Left renal cortex interstitium (tissue), 4 donors: Measurements from ENCODE around the gene SPATA17. TPM values are rescaled to one million over a fixed set of nuclear protein-coding genes. Genes with fewer than 3 reads are reported as not detected.
A peak's percentile ranks its signal among the peaks of the same experiment; 100 is the strongest.

Experiments used
- DNase-seq, 4 donors: peaks; one replicate each; pipeline ENCODE4 v3.0.0-alpha.2; 2013; ENCODE audit warnings: low read depth in 4 of 4, low spot score in 2 of 4, missing footprints in 1 of 4
- polyA plus RNA-seq, 4 donors: library from polyadenylated mRNA; unstranded; fragments of 120-200 nt; gene quantifications; one replicate each; pipeline ENCODE4 v1.2.1, GENCODE V29; 2013; ENCODE audit not compliant: insufficient read length in 4 of 4

The SPATA17 gene
- polyA plus RNA-seq, 4 donors, result 11.6 to 14.9 (median 14.4) TPM

DNA sequence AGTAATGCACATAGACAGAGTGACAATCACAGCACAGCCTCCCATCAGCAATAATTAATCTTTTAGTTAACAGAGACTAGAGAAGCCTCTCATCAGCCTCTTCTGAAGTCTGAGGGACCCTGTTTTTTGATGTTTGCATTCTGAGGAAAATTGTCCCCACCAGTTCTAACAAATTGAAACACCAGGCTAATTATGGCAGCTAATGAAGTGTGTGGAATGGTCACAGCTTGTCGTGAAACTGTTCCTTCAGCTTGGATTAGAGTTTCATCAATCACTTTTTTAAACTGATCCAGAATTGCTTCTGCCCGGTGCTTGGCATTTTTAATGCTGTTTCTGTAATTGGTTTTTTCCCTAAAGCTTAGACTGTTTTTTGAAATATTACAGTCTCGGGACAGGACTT lies 208.0 kb downstream of the SPATA17 start:
- no peak for DNase-seq

DNA sequence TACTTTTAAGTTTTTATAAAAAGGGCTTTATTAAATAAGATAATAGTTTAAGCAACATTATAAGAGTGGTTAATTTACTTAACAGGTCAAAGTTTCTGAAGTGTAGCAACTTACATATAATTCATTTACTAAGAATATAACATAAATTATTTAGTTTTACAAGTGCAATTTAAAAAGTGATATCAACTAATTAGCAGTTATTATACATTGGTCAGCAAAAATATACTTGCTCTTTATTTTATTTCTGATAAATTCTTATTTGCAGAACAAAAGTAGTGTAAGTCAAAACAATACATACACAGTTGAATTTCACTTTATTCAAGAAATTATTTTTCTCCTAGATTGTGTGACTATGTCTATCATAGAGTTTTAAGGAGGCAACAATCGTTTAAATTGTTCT lies 215.6 kb downstream of the SPATA17 start:
- DNase-seq, result no peak

DNA sequence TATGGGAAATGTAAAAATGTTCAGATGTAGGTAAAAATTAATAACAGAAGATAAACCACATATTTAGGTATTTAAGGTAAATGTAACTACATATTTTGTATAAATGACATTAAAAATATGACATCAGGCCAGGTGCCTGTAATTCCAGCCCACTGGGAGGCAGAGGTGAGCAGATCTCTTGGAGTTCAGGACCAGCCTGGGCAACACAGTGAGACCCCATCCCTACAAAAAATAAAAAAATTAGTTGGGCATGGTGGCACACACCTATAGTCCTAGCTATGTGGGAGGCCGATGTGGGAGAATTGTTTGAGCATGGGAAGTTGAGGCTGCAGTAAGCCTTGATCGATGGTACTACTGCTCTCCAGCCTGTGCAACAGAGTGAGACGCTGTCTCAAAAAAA lies 216.5 kb downstream of the SPATA17 start:
- no peak for DNase-seq

DNA sequence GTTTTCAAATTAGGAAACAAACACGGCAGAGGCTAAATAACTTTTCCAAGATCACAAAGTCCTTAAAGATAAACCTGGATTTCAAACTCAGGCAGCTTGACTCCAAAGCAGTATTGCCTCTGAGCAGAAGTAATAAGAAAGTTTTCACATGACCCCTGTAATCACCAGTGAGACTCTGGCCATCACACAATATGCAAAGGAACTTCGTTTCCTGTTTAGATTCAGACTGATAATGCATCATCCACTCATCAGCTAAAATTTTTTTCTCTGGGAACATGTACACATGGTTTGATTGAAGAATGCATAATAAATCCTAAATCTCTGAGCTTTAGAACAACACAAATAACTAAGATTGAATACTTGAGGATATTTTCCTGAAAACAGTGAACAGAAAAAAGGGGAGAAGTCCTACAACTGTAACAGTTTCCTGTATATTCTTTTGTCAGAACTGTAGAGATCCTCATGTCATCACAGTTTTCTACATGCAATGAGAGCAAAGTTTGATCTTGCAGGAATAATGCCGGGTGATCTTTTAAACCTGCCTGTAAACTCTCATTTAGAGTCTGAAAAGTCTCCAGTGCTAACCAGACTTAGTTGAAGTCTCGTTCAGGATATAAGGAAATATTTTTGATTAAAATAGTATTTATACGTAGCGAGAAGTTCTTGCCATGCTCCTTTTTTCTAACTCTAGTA lies 225.3 kb downstream of the SPATA17 start:
- no peak for DNase-seq

DNA sequence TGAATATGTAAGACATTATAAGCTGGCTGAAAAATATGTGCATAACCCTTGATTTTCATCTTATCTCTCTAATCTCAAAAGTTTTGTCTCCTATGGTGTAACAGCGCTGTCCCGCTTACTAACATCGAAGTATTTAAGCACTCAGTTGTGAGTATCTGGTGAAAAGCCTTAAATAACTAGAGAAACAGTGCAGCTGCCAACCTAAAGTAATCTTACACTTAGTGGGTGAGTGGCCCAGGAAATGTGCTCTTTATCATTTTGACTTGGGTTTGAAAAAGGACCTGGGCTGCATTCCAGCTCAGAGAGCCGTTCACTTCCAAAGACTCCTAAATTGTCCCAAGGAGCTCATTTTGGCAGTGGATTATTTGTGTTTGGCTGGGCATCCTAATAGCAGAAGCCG lies 225.9 kb downstream of the SPATA17 start:
- DNase-seq, result peak in 3 of 4 donors; percentile 0 to 19 (median 18)

DNA sequence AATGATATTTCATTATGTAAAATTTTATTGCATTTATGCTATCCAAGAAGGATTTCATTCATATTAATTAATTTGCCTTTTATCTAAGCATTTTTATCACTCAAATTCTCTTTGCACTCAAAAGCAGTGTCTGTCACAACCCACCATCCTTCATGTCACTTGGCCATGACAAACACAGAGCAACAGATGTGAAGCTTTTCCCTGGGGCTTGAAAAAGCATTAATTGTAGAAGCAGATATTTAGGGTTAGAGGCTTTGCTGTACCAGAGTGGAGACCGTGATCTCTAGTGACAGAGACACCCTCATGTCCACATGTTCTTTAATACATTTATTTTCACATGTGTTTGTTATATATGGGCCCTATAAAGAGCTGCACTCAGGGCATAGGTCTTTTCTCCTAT lies 230.5 kb downstream of the SPATA17 start:
- no peak for DNase-seq

DNA sequence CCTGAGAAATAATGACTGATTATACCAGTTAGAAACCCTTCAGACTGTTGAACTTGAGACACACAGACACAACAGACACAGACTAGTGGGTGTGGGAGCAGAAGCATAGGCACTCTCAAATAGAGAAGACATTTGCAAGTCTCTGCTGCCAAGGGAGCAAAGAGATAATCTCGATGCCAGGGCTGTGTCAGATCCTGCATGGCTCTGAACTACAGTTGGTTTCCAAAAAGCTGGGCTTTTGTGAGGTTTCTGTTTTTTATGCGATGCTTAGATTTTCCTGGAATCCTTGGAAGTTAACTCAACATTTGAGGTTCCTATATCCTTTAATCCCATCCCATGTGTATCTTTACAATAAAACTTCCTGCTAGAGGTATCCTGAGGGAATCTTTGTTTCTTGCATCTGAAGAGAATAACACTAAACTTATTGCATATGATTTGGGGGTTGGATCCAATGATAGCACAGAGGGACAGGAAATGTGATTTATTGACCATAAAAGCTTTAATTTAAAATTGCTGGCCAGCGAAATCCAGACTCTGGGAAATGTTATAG lies 236.4 kb downstream of the SPATA17 start:
- DNase-seq, result no peak

DNA sequence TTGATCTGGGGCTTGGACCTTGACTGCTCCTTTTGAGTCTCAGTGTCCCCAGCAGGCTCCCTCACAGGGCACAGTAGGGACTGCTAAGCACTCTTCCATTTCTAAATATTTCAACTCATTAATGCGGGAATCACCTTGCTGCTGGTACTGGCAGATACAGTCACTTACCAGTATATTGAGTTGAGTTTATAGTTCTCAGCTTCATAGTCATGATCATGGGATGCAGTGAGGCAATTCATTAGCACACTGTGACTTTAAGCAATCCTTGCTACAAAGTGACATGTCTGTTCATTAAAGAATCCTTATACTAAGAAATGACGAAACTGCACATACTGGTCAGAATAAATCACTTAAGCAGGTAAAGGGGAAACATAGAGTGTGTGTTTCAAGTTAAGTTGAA lies 240.8 kb downstream of the SPATA17 start:
- DNase-seq, result no peak

DNA sequence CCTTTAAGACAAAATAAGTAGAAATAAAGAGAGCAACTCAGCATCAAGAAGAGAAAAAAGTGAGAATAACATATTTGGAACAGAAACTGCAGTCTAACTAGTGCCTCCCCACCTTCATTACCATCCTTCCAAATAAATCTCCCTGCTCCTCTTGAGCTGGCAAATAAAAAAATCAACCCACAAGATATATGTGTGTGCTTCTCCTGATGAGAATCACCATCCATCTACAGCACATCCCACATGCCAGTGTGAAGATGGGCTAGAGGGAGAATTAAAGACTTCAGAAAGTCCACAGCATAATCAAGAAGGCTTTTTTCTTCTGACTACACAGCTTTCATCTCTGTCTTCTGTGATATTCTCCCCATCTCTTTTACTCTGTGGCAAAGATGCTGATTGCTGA lies 244.1 kb downstream of the SPATA17 start:
- no peak for DNase-seq

DNA sequence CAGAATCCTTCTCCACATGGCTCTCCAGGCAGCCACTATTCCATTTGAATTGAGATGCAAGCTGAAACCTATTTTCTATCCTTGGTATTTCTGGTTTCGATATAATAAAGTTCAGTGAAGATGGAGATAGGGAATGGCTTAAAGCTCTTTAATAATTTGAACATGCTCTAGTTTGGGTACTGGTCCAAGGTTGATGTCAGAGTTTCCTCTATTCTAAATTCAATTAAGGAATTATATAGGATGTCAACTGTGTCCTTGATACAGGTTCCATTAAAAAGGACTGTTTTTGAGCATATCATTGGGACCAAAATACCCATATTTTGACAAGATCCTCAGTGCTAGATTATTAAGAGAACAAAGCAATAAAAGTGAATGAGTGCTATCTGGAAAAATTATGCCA lies 245.3 kb downstream of the SPATA17 start:
- DNase-seq, result no peak

DNA sequence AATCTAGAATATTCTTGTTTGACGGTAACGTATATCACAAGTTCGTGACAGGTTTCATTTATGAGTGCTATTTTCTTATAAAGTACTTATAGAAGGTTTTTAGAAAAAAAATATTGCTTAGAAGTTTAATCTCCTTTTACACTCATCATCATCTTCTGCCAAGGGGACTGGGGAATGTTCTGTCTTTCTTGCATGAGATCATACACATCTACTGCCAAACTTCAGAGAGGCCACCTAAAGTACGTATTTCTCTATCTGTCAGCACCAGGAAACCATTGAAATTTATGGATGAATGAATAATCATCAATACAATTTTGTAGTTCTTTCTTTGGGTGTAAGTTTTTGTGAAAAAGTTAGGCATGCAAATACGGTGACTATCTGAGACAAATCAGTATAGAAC lies 245.8 kb downstream of the SPATA17 start:
- DNase-seq, result no peak

DNA sequence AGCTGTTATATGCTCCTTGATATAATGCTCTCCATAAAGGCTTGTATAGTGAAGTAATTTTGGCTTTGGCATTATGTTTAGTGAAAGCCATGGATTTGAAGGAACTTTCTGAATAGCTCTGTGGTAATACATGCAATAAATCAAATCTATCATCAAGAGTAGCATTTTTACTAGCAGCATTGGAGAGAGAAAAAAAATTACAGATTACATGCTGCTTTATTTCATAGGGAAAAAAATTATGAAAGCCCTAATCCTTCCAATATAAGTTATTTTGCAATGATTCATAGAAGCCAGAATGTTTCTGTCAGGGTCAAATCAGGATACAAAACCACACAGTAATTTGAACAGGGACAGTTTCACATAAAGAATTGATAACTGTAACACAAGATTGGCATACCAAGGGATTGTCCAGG lies 250.0 kb downstream of the SPATA17 start:
- DNase-seq, result no peak

DNA sequence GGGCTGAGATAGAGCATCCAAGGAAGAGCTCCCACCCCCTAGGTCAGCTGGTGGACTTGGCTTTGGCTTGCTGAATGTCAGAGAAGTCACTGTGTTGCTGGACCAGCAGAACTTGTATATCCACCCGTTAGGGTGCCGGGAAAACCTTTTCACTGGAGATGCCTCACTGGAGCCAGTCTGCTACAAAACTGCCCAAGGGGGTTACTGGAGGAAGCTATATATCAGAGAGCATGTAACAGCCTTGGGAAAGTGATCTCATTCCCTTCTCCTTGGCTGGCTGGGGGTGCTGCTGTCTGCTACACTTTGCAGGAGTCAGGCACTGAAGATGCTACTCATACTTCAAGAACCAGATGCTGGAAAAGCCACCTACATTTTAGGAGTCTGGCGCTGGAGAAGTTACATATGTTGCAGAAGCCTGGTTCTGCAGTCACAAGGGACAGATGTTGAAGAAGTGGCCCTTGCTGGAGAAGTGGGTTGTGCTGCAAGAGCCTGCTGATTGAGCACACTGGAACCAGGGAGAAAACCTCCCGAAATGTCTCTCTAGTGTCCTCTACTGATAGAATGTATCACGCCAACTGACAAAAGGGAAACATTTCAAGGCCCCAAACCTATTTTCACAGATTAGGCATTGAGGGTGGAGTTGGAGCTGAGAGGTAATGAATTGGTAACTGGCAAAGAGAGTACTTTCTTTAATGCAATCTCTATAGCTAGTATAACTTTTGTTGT lies 250.6 kb downstream of the SPATA17 start:
- DNase-seq, result no peak

DNA sequence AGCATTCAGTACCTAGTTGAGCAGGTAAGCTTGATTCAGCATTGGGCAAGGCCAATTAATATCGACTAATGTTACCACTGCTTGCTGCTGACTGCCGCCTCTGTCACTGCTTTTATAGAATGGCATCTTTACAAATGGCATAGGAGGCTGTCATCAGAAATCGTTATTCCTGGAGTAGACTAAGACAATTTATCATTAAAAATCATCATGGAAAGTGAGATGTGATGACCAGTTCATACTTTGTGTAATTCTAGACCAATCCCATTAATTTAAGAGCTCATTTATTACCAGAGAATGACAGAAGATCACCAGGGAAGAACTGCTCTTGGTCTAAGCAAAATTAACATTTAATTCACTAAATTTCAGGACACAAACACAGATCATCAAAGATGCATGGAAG lies 254.0 kb downstream of the SPATA17 start:
- DNase-seq, result no peak

DNA sequence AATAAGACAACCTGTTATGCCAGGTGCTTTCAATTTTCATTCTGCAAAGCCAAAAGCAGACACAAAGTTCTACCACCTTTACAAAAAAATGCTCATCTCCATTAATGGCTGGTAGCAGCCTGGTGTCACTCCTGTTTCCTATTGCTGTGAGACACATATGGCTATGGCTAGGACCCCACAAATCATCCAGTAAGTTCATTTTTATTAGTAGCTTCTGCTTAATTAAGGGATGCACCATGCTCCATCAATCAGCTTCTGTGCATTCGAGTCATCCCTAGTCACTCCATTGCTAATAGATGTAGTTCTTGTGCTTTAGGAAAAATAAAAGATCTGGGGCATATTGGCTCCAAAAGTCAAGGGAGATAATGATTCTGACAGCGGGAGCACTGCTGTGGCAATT lies 257.2 kb downstream of the SPATA17 start:
- no peak for DNase-seq

DNA sequence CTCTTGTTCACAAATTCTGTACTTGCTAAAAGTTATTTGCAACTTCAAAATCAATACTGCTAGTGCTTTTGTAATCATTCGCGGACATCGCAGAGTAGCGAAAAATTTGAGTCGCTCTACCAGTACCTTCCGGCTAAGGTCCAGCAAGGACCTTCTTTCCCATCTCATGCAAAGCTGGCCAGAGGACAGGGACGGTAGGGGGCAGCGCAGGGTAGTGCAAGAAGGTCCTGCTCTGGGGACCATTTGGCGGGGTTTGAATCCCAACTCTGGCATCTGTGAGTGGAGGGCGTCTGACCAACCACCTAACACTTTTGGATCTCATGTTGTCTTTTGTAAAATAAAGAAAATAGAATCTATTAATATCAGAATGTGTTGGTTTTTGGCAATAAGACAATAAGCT lies 258.3 kb downstream of the SPATA17 start:
- no peak for DNase-seq

DNA sequence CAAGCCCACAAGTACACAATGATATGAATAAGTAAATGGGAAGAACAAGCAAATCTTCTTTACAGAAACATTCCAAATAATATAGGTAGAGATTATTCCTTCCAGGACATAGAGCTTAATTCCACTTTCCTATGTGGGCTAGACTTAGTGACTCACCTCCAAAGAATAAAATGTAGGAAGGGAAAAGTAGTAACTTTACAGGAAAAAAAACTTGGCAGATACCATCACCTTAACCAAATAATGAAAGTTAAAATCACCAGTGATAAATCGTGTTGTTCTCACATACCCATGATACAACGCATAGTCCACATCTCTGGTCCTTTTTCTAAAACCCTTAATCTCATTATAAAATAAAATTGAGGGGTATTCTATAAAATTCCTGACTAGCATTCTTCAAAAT lies 260.8 kb downstream of the SPATA17 start:
- DNase-seq, result no peak

DNA sequence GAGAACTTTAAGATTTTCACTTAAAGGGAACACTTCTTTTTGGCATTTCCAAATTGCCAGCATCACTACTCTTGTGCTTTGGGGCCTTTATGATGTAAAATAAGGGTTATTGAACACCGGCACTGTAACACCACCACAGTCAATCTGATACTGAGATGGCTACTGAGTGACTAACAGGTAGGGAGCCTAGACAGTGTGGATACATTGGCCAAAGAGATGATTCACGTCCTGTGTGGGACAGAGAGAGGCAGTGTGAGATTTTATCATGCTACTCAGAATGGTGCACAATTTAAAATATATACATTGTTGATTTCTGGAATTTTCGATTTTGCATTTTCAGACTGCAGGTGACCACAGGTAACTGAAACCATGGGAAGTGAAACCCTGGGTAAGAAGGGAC lies 261.6 kb downstream of the SPATA17 start:
- no peak for DNase-seq

DNA sequence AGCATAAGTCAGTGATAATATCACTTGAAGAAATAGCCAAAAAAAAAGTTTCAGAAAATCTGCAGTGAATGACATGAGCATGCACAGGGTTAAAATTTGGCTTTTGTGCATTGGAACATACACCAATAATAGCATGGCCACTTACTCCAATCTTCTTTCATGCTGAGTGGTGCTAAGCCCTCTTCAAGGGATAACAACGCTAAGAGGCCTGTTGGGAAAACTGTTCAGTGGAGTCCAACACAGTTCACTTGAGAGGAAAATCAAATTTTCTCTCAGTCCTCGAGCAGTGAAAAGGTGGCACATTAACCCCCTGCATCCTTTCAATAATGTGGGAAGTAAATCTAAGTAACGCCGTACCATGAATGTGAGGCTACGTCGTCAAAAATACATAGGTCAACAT lies 264.7 kb downstream of the SPATA17 start:
- DNase-seq, result no peak

DNA sequence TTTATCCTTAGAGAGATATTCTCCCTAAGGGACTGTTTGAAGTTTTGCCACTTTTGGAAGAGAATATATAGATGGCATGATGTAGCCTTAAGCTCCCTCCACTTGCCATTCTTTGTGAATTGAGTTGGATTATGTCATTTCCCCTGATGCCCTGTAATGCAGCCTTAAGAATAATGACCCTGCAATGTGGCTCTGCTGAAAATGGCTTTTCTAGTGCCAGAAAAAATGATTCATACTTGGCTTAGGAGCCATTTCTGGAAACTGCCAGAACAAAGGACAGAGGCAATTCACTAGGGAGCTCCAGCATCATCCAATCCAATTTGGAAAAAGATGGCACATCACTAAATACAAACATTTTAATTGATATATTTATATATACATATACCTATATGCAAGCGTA lies 265.3 kb downstream of the SPATA17 start:
- DNase-seq, result no peak

DNA sequence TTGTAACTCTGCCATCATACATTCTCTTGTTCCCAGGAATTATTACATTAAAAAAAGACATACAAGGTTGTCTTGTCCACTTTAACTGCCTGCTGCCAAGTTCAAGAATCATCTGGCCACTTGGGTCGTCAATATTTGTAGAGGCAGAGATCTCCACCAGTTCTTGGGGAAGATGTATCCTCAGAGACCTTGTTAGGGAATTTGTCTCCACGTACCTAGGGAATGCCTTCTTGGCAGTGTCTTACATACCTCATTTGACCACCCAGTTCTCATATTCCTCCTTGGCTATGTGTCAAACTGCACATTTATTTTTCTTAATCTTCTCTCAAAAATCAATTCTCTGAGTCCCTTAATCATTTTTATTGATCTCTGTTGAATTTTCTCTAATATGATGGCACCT lies 266.0 kb downstream of the SPATA17 start:
- no peak for DNase-seq

DNA sequence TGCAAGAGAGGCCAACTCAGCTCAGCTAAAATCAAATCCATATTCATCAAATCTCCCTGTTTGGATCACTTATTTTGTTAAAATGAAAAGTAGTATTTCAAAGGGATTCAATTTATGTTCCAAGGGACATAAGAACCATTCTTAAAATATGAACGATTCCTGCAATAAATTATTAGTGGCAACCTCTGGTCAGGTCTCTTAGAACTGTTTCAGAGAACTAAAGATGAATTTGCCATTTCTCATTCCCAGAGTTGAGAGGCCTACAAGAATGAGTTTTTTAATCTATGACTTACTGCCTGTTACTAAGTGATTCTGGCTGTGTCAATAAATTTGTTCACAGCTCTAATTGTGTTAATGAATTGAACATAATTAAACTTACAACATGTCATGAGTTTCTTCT lies 268.5 kb downstream of the SPATA17 start:
- no peak for DNase-seq
